Vagina (tissue), 2 donors: Measurements from ENCODE around the gene XKR8. TPM values are rescaled to one million over a fixed set of nuclear protein-coding genes. Genes with fewer than 3 reads are reported as not detected.

Experiments
- DNase-seq, 2 donors: peaks; one replicate each; pipeline ENCODE4 v3.0.0-alpha.2; 2017; ENCODE audit errors: extremely low spot score in 2 of 2
- H3K27ac ChIP-seq: fragments of 200-600 bp; sonication (generic); one replicate; pipeline ENCODE4 v1.5.1; 2019
- H3K27me3 ChIP-seq: fragments of 200-600 bp; sonication (generic); one replicate; pipeline ENCODE4 v1.5.1; 2019
- H3K36me3 ChIP-seq, 2 donors: fragments of 200-600 bp; sonication (generic); one replicate each; pipeline ENCODE4 v1.5.1; 2017 to 2019
- H3K4me1 ChIP-seq: fragments of 200-600 bp; sonication (generic); one replicate; pipeline ENCODE4 v1.5.1; 2019
- H3K4me3 ChIP-seq, 2 donors: fragments of 200-600 bp; sonication (generic); 1 replicate in 1 of 2; 2 replicates in 1 of 2; pipeline ENCODE4 v1.5.1; 2016 to 2019
- H3K9me3 ChIP-seq: fragments of 200-600 bp; sonication (generic); one replicate; pipeline ENCODE4 v1.5.1; 2019
- CTCF ChIP-seq, 3 experiments: fragments of 450-650 bp in 2 of 3; fragments of 200-600 bp in 1 of 3; sonication (generic) in 1 of 3; IDR thresholded peaks; one replicate each; pipeline ENCODE4 v1.5.1; 2017 to 2019; ENCODE audit warnings: antibody characterized with exemption in 3 of 3, mild to moderate bottlenecking in 2 of 3, moderate library complexity in 2 of 3
- POLR2A ChIP-seq, 2 donors: fragments of 450-650 bp; IDR thresholded peaks; one replicate each; pipeline ENCODE4 v1.6.1; 2017; ENCODE audit warnings: antibody characterized with exemption in 2 of 2, mild to moderate bottlenecking in 2 of 2, moderate library complexity in 2 of 2
- POLR2AphosphoS5 ChIP-seq, 2 donors: sonication (generic); formaldehyde crosslinking; IDR thresholded peaks; one replicate each; pipeline ENCODE4 v1.9.0; 2017; ENCODE audit warnings: antibody characterized with exemption in 2 of 2, mild to moderate bottlenecking in 2 of 2, low read depth in 1 of 2; ENCODE audit not compliant: insufficient read depth in 1 of 2
- intact Hi-C: fragments of 100-400 bp; cut with DNase I; formaldehyde crosslinking; loops from one replicate; pipeline ENCODE4 v1.15.1; 2023
- total RNA-seq: library from RNA; depleted of rRNA; stranded (reverse); fragments of >200 nt; gene quantifications from one replicate; pipeline ENCODE4 v1.2.3, GENCODE V29; 2016

XKR8 gene
- total RNA-seq, 1 donor from 2014 or later: 7.4 TPM

- intact Hi-C loops: no loop called here
Measured at GRCh38 chr1:27941671-27942540, 17.9 kb upstream of the XKR8 start.

GRCh38 chr1:27945020-27945419 lies 14.8 kb upstream of the XKR8 start:
- intact Hi-C loops: no loop called here
- TF ChIP-seq CTCF (IDR thresholded peaks at IDR 0.05) (no peak), POLR2AphosphoS5 (IDR thresholded peaks at IDR 0.05; ENCODE audit: insufficient read depth in 1 of 2, low read depth in 1 of 2) (no peak), POLR2A (IDR thresholded peaks at IDR 0.05) (no peak)
- Histone ChIP-seq H3K4me3 (no peak overlapping the region), H3K9me3 (no peaks in the 10 kb centered on the region), H3K27ac (no peak overlapping the region), H3K27me3 (no peaks in the 10 kb centered on the region), H3K36me3 (no peaks in the 10 kb centered on the region), H3K4me1 (no peaks in the 10 kb centered on the region)
- no peak for DNase-seq

More at GRCh38 chr1:27941671-27942540, 17.9 kb upstream of the XKR8 start:
- TF ChIP-seq CTCF (IDR thresholded peaks at IDR 0.05): no peak
- no peak for TF ChIP-seq POLR2AphosphoS5 (IDR thresholded peaks at IDR 0.05; ENCODE audit: insufficient read depth in 1 of 2, low read depth in 1 of 2)
- TF ChIP-seq POLR2A (IDR thresholded peaks at IDR 0.05): no peak
- H3K27ac ChIP-seq: no peak overlapping the region
- H3K27me3 ChIP-seq: no peaks in the 10 kb centered on the region
- no peaks in the 10 kb centered on the region for H3K4me1 ChIP-seq
- no peak for DNase-seq
- no peaks in the 10 kb centered on the region for H3K9me3 ChIP-seq
- no peak overlapping the region for H3K4me3 ChIP-seq
- no peaks in the 10 kb centered on the region for H3K36me3 ChIP-seq

- Histone ChIP-seq H3K27ac (no peak overlapping the region), H3K36me3 (no peaks in the 10 kb centered on the region), H3K4me3 (no peak overlapping the region), H3K27me3 (no peaks in the 10 kb centered on the region), H3K4me1 (no peaks in the 10 kb centered on the region), H3K9me3 (no peaks in the 10 kb centered on the region)
- intact Hi-C loops: no loop called here
- TF ChIP-seq POLR2A (IDR thresholded peaks at IDR 0.05) (no peak), CTCF (IDR thresholded peaks at IDR 0.05) (no peak), POLR2AphosphoS5 (IDR thresholded peaks at IDR 0.05; ENCODE audit: insufficient read depth in 1 of 2, low read depth in 1 of 2) (no peak)
- no peak for DNase-seq
Measured at GRCh38 chr1:27949027-27949426, 10.7 kb upstream of the XKR8 start.

- Histone ChIP-seq H3K36me3 (no peaks in the 10 kb centered on the region), H3K9me3 (no peaks in the 10 kb centered on the region), H3K4me1 (no peaks in the 10 kb centered on the region), H3K27ac (no peak overlapping the region), H3K4me3 (no peak overlapping the region), H3K27me3 (no peaks in the 10 kb centered on the region)
- no peak for DNase-seq
- TF ChIP-seq POLR2A (IDR thresholded peaks at IDR 0.05) (no peak), CTCF (IDR thresholded peaks at IDR 0.05) (no peak), POLR2AphosphoS5 (IDR thresholded peaks at IDR 0.05; ENCODE audit: insufficient read depth in 1 of 2, low read depth in 1 of 2) (no peak)
- intact Hi-C loops: no loop called here
Measured at GRCh38 chr1:27951396-27951795, 8.4 kb upstream of the XKR8 start.

- intact Hi-C loops: no loop called here
- H3K36me3 ChIP-seq: no peaks in the 10 kb centered on the region
- H3K9me3 ChIP-seq: no peaks in the 10 kb centered on the region
- no peaks in the 10 kb centered on the region for H3K27me3 ChIP-seq
- DNase-seq: no peak
- H3K27ac ChIP-seq: no peak overlapping the region
- H3K4me3 ChIP-seq: no peak overlapping the region
- TF ChIP-seq POLR2AphosphoS5 (IDR thresholded peaks at IDR 0.05; ENCODE audit: insufficient read depth in 1 of 2, low read depth in 1 of 2): no peak
- no peak for TF ChIP-seq POLR2A (IDR thresholded peaks at IDR 0.05)
- TF ChIP-seq CTCF (IDR thresholded peaks at IDR 0.05): no peak
- no peaks in the 10 kb centered on the region for H3K4me1 ChIP-seq
Measured at GRCh38 chr1:27952147-27952546, 7.6 kb upstream of the XKR8 start.
